Measurements from ENCODE around the gene GRID1.

The GRID1 gene

GRCh38 chr10:86258499-86258898, 108.1 kb downstream of the GRID1 start:
- DNase-seq (ENCODE audit: low read depth): no peak
- H3K4me3 ChIP-seq (ENCODE audit: low read length): no peak overlapping the region
- no peak for TF ChIP-seq CTCF (IDR thresholded peaks at IDR 0.05; ENCODE audit: insufficient read depth, low read depth, low read length, missing control alignments)

- H3K4me3 ChIP-seq (ENCODE audit: low read length): no peak overlapping the region
- DNase-seq (ENCODE audit: low read depth): no peak
- TF ChIP-seq CTCF (IDR thresholded peaks at IDR 0.05; ENCODE audit: insufficient read depth, low read depth, low read length, missing control alignments): no peak
These were observed 108.9 kb downstream of the GRID1 start for GRCh38 chr10:86257683-86258082.

- TF ChIP-seq CTCF (IDR thresholded peaks at IDR 0.05; ENCODE audit: insufficient read depth, low read depth, low read length, missing control alignments): no peak
- no peak for DNase-seq (ENCODE audit: low read depth)
- H3K4me3 ChIP-seq (ENCODE audit: low read length): no peak overlapping the region
These were observed 109.8 kb downstream of the GRID1 start for GRCh38 chr10:86256690-86257315.

GRCh38 chr10:86255405-86256251, 111.0 kb downstream of the GRID1 start:
- TF ChIP-seq CTCF (IDR thresholded peaks at IDR 0.05; ENCODE audit: insufficient read depth, low read depth, low read length, missing control alignments): no peak
- no peak overlapping the region for H3K4me3 ChIP-seq (ENCODE audit: low read length)
- no peak for DNase-seq (ENCODE audit: low read depth)

- DNase-seq (ENCODE audit: low read depth): peak; percentile 54
- TF ChIP-seq CTCF (IDR thresholded peaks at IDR 0.05; ENCODE audit: insufficient read depth, low read depth, low read length, missing control alignments): no peak
- H3K4me3 ChIP-seq (ENCODE audit: low read length): no peak overlapping the region
These were observed 111.9 kb downstream of the GRID1 start for GRCh38 chr10:86254526-86255174.

- no peak for TF ChIP-seq CTCF (IDR thresholded peaks at IDR 0.05; ENCODE audit: insufficient read depth, low read depth, low read length, missing control alignments)
- DNase-seq (ENCODE audit: low read depth): no peak
- H3K4me3 ChIP-seq (ENCODE audit: low read length): no peak overlapping the region
These were observed 112.5 kb downstream of the GRID1 start for GRCh38 chr10:86254081-86254480.
